ENCODE data around the gene PSMB5. TPM values are rescaled to one million over a fixed set of nuclear protein-coding genes. Genes with fewer than 3 reads are reported as not detected.
A peak's percentile ranks its signal among the peaks of the same experiment; 100 is the strongest.
"Not testable (repeated sequence)": the region's sequence is repeated elsewhere in the genome, so short reads cannot be mapped to it uniquely, and the experiment has no call there.

PSMB5 gene
- total RNA-seq, 2 experiments from 2014 or later, result 49.0 to 54.5 TPM

GRCh38 chr14:23009939-23010726 is 24.6 kb downstream of the PSMB5 start, which contains the start of gene C14orf93:
TSS of gene C14orf93 (minus strand) at chr14:23010143. CDS start at chr14:22999023, 11,120 bp downstream.
- ATAC-seq (ENCODE audit: low read depth), result peak; percentile 28
- H3K9me3 Mint-ChIP-seq, result no peaks in the 10 kb centered on the region
- H3K4me3 Mint-ChIP-seq, result peak within 1 kb of the TSS; percentile 95
- DNase-seq, result peak; percentile 87
- no peaks in the 10 kb centered on the region for H3K36me3 Mint-ChIP-seq
- H3K27me3 Mint-ChIP-seq, result no peaks in the 10 kb centered on the region
- POLR2A ChIA-PET, result interaction anchor here (0.8 kb wide), 1 partner anchor 17 kb away, joined by 5 read pairs; no protein-coding TSS in a partner anchor
- peaks cover 31% of the 10 kb centered on the region for H3K4me1 Mint-ChIP-seq
- peak within 1 kb of the TSS; percentile 90 for H3K27ac Mint-ChIP-seq

- peak overlapping the region; percentile 95 for H3K4me3 Mint-ChIP-seq
- no peaks in the 10 kb centered on the region for H3K9me3 Mint-ChIP-seq
- no peaks in the 10 kb centered on the region for H3K27me3 Mint-ChIP-seq
- H3K36me3 Mint-ChIP-seq, result no peaks in the 10 kb centered on the region
- POLR2A ChIA-PET, result interaction anchor here (1.3 kb wide), 1 partner anchor 25 kb away, joined by 4 read pairs; the partner anchor contains the start of gene PSMB5
- ATAC-seq (ENCODE audit: low read depth), result no peak
- peaks cover 34% of the 10 kb centered on the region for H3K4me1 Mint-ChIP-seq
- peak overlapping the region; percentile 89 for H3K27ac Mint-ChIP-seq
- no peak for DNase-seq
These were observed 25.2 kb downstream of the PSMB5 start for GRCh38 chr14:23009483-23009938.

GRCh38 chr14:23008831-23009230 is 25.9 kb downstream of the PSMB5 start:
- Mint-ChIP-seq H3K4me3 (peak overlapping the region; percentile 95), H3K9me3 (no peaks in the 10 kb centered on the region), H3K27me3 (no peaks in the 10 kb centered on the region), H3K36me3 (no peaks in the 10 kb centered on the region), H3K27ac (peak overlapping the region; percentile 73), H3K4me1 (peaks cover 34% of the 10 kb centered on the region)
- ATAC-seq (ENCODE audit: low read depth) (no peak), DNase-seq (no peak)
- POLR2A ChIA-PET, result interaction anchor here (1.1 to 1.3 kb wide), 2 partner anchors 14 to 26 kb away, joined by 3 to 4 read pairs; partner anchors contain the start of gene PSMB5

- Mint-ChIP-seq H3K4me1 (peaks cover 34% of the 10 kb centered on the region), H3K9me3 (no peaks in the 10 kb centered on the region), H3K27me3 (no peaks in the 10 kb centered on the region), H3K36me3 (no peaks in the 10 kb centered on the region), H3K4me3 (peak overlapping the region; percentile 95), H3K27ac (peak overlapping the region; percentile 96)
- POLR2A ChIA-PET, result interaction anchor here (0.6 to 2.5 kb wide), 25 partner anchors 10 to 1496 kb away, joined by 3 to 18 read pairs (median 4); partner anchors contain the start of genes ACIN1, AJUBA, HAUS4 and LRP10
- DNase-seq, result peak; percentile 94
- ATAC-seq (ENCODE audit: low read depth), result peak; percentile 98
These were observed 27.9 kb downstream of the PSMB5 start for GRCh38 chr14:23006544-23007419.

- Mint-ChIP-seq H3K36me3 (no peaks in the 10 kb centered on the region), H3K4me3 (peak overlapping the region; percentile 95), H3K9me3 (no peaks in the 10 kb centered on the region), H3K27me3 (no peaks in the 10 kb centered on the region), H3K4me1 (peaks cover 31% of the 10 kb centered on the region), H3K27ac (peak overlapping the region; percentile 96)
- no peak for DNase-seq
- POLR2A ChIA-PET, result interaction anchor here (1.1 to 2.5 kb wide), 10 partner anchors 10 to 315 kb away, joined by 4 to 18 read pairs (median 12); partner anchors contain the start of genes HAUS4, LRP10, PABPN1 and RBM23
- no peak for ATAC-seq (ENCODE audit: low read depth)
These were observed 28.5 kb downstream of the PSMB5 start for GRCh38 chr14:23006188-23006534.

GRCh38 chr14:23005451-23006187 is 29.1 kb downstream of the PSMB5 start:
- POLR2A ChIA-PET, result interaction anchor here (1.5 to 2.5 kb wide), 8 partner anchors 10 to 316 kb away, joined by 7 to 18 read pairs (median 12); partner anchors contain the start of genes LRP10, PABPN1 and RBM23

GRCh38 chr14:23004274-23004673 is 30.4 kb downstream of the PSMB5 start:
- H3K36me3 Mint-ChIP-seq; DNase-seq; H3K27ac Mint-ChIP-seq; H3K27me3 Mint-ChIP-seq; H3K4me3 Mint-ChIP-seq; H3K9me3 Mint-ChIP-seq; ATAC-seq (ENCODE audit: low read depth); POLR2A ChIA-PET: not testable (repeated sequence)
- H3K4me1 Mint-ChIP-seq, result peaks cover 26% of the 10 kb centered on the region

More at GRCh38 chr14:23005451-23006187, 29.1 kb downstream of the PSMB5 start:
- Mint-ChIP-seq H3K4me1 (peaks cover 31% of the 10 kb centered on the region), H3K9me3 (no peaks in the 10 kb centered on the region), H3K4me3 (peak overlapping the region; percentile 95), H3K27ac (peak overlapping the region; percentile 96), H3K27me3 (no peaks in the 10 kb centered on the region), H3K36me3 (no peaks in the 10 kb centered on the region)
- ATAC-seq (ENCODE audit: low read depth), result no peak
- DNase-seq, result no peak

GRCh38 chr14:23002592-23002991 is 32.1 kb downstream of the PSMB5 start:
- H3K4me3 Mint-ChIP-seq, result no peak overlapping the region
- no peaks in the 10 kb centered on the region for H3K36me3 Mint-ChIP-seq
- POLR2A ChIA-PET, result no interaction called here
- no peak overlapping the region for H3K27ac Mint-ChIP-seq
- H3K9me3 Mint-ChIP-seq, result no peaks in the 10 kb centered on the region
- DNase-seq (no peak), ATAC-seq (ENCODE audit: low read depth) (no peak)
- no peaks in the 10 kb centered on the region for H3K27me3 Mint-ChIP-seq
- peaks cover 15% of the 10 kb centered on the region for H3K4me1 Mint-ChIP-seq

- H3K4me1 Mint-ChIP-seq, result peaks cover 6% of the 10 kb centered on the region
- POLR2A ChIA-PET, result interaction anchor here (0.6 kb wide), 1 partner anchor 64 kb away, joined by 3 read pairs; no protein-coding TSS in a partner anchor
- H3K27ac Mint-ChIP-seq, result no peak overlapping the region
- ATAC-seq (ENCODE audit: low read depth) (no peak), DNase-seq (no peak)
- no peaks in the 10 kb centered on the region for H3K27me3 Mint-ChIP-seq
- H3K9me3 Mint-ChIP-seq, result no peaks in the 10 kb centered on the region
- H3K36me3 Mint-ChIP-seq, result no peaks in the 10 kb centered on the region
- no peak overlapping the region for H3K4me3 Mint-ChIP-seq
These were observed 33.8 kb downstream of the PSMB5 start for GRCh38 chr14:23000860-23001259.

- DNase-seq (no peak), ATAC-seq (ENCODE audit: low read depth) (no peak)
- no peak overlapping the region for H3K4me3 Mint-ChIP-seq
- no peak overlapping the region for H3K27ac Mint-ChIP-seq
- H3K36me3 Mint-ChIP-seq, result no peaks in the 10 kb centered on the region
- POLR2A ChIA-PET, result interaction anchor here (0.6 to 0.7 kb wide), 2 partner anchors 19 to 21 kb away, joined by 3 read pairs; no protein-coding TSS in a partner anchor
- peaks cover 3% of the 10 kb centered on the region for H3K4me1 Mint-ChIP-seq
- no peaks in the 10 kb centered on the region for H3K27me3 Mint-ChIP-seq
- H3K9me3 Mint-ChIP-seq, result no peaks in the 10 kb centered on the region
These were observed 36.2 kb downstream of the PSMB5 start for GRCh38 chr14:22998329-22999012.

GRCh38 chr14:22997676-22998323 is 36.9 kb downstream of the PSMB5 start:
- Mint-ChIP-seq H3K27me3 (no peaks in the 10 kb centered on the region), H3K4me3 (no peak overlapping the region), H3K9me3 (no peaks in the 10 kb centered on the region), H3K36me3 (no peaks in the 10 kb centered on the region), H3K4me1 (peaks cover 3% of the 10 kb centered on the region), H3K27ac (no peak overlapping the region)
- DNase-seq, result no peak
- ATAC-seq (ENCODE audit: low read depth), result no peak
- POLR2A ChIA-PET, result interaction anchor here (0.6 to 1.7 kb wide), 2 partner anchors 22 to 60 kb away, joined by 3 read pairs; no protein-coding TSS in a partner anchor

Measured in activated naive CD8-positive, alpha-beta T cell treated with anti-CD3 and anti-CD28 coated beads, Interleukin-2, amount 10 ng/mL, durations not matched to agents 7 days and 5 days (primary cell).